K562 (cell line): ENCODE measurements around the gene ZMYND19. TPM values are rescaled to one million over a fixed set of nuclear protein-coding genes. Genes with fewer than 3 reads are reported as not detected.

Experiments
- ATF7 ChIP-seq: fragments of 450-650 bp; IDR thresholded peaks from 2 replicates; pipeline ENCODE4 v1.7.1; 2014; ENCODE audit warnings: mild to moderate bottlenecking, moderate library complexity
- BMI1 ChIP-seq: fragments of 150-350 bp; IDR thresholded peaks from 2 replicates; pipeline ENCODE4 v1.6.1; 2014; ENCODE audit warnings: low read length
- BRF1 ChIP-seq: IDR thresholded peaks from 3 replicates; pipeline ENCODE4 v1.6.1; 2011; ENCODE audit warnings: borderline replicate concordance, mild to moderate bottlenecking; ENCODE audit not compliant: insufficient read length; ENCODE audit errors: extremely low read depth
- CCNT2 ChIP-seq: IDR thresholded peaks from 2 replicates; pipeline ENCODE4 v1.6.1; 2011; ENCODE audit warnings: borderline replicate concordance, low read depth, mild to moderate bottlenecking, moderate library complexity, mixed read lengths, low read length; ENCODE audit not compliant: insufficient read length; ENCODE audit errors: extremely low read depth
- HNRNPUL1 ChIP-seq: fragments of 200-400 bp; formaldehyde crosslinking; IDR thresholded peaks from 2 replicates; pipeline ENCODE4 v1.6.1; 2017; ENCODE audit warnings: low read length
- KDM2B ChIP-seq: fragments of 250-450 bp; sonication (Bioruptor Pico); IDR thresholded peaks from 2 replicates; pipeline ENCODE4 v1.8.0; 2021; ENCODE audit warnings: mild to moderate bottlenecking, moderate library complexity
- KHSRP ChIP-seq: fragments of 450-650 bp; IDR thresholded peaks from 2 replicates; pipeline ENCODE4 v1.6.1; 2017
- KLF10 ChIP-seq: fragments of 250-450 bp; sonication (Bioruptor Pico); IDR thresholded peaks from 2 replicates; pipeline ENCODE4 v1.6.1; 2021; ENCODE audit warnings: matching md5 sums
- PHB2 ChIP-seq: fragments of 450-650 bp; IDR thresholded peaks from 2 replicates; pipeline ENCODE4 v1.6.1; 2017; ENCODE audit warnings: low read depth
- POLR2AphosphoS5 ChIP-seq: IDR thresholded peaks from 2 replicates; pipeline ENCODE4 v1.6.1; 2011; ENCODE audit warnings: mild to moderate bottlenecking, low read depth, low read length, moderate library complexity; ENCODE audit not compliant: control insufficient read depth, insufficient read depth
- RB1 ChIP-seq: fragments of 450-650 bp; IDR thresholded peaks from 2 replicates; pipeline ENCODE4 v1.6.1; 2017; ENCODE audit warnings: low read depth, mild to moderate bottlenecking
- RBFOX2 ChIP-seq: fragments of 200-400 bp; formaldehyde crosslinking; IDR thresholded peaks from 2 replicates; pipeline ENCODE4 v1.6.1; 2017; ENCODE audit warnings: low read depth, mild to moderate bottlenecking, low read length, moderate library complexity
- RFX7 ChIP-seq: fragments of 250-450 bp; sonication (Bioruptor Pico); IDR thresholded peaks from 2 replicates; pipeline ENCODE4 v1.5.1; 2021; ENCODE audit warnings: mild to moderate bottlenecking
- SMARCA4 ChIP-seq: fragments of 450-650 bp; IDR thresholded peaks from 2 replicates; pipeline ENCODE4 v1.6.1; 2016
- ZNF239 ChIP-seq: fragments of 250-450 bp; sonication (Bioruptor Pico); IDR thresholded peaks from 2 replicates; pipeline ENCODE4 v1.4.0; 2020; ENCODE audit warnings: mild to moderate bottlenecking
- ZNF311 ChIP-seq: fragments of 250-450 bp; sonication (Bioruptor Pico); IDR thresholded peaks from 2 replicates; pipeline ENCODE4 v1.4.0; 2020; ENCODE audit warnings: mild to moderate bottlenecking, moderate library complexity
- polyA plus RNA-seq, 8 experiments: library from polyadenylated mRNA; depleted of rRNA in 4 of 8; stranded (reverse) in 5 of 8; unstranded in 3 of 8; fragments of >200 nt; fragmentation: Nextera tagmentation in 2 of 8; fragmentation: Illumina TruSeq in 1 of 8; extraction: Ambion mirVana in 2 of 8; extraction: Trizol in 1 of 8; gene quantifications; 2 replicates each; pipeline versions ENCODE4 v1.2.1 to v1.2.3, GENCODE V29; 2011 to 2014; ENCODE audit warnings: inconsistent platforms in 1 of 8, missing spikeins in 1 of 8
- total RNA-seq, 7 experiments: library from RNA; depleted of rRNA in 6 of 7; stranded (reverse); fragments of >200 nt in 6 of 7; fragmentation: Illumina TruSeq in 2 of 7; extraction: Trizol in 2 of 7; gene quantifications; 2 replicates each; pipeline versions ENCODE4 v1.2.1 to v1.2.3, GENCODE V29; 2011 to 2021; ENCODE audit warnings: low replicate concordance in 1 of 7
- TF ChIP-seq, protein P1 (sequence below): fragments of 200-800 bp; sonication (Bioruptor generic); IDR thresholded peaks from 2 replicates; pipeline ENCODE4 v1.6.1; 2017; ENCODE audit warnings: missing genetic modification characterization, missing compliant biosample characterization
- TF ChIP-seq, protein P2 (sequence below): sonication (generic); formaldehyde crosslinking; IDR thresholded peaks from 2 replicates; pipeline ENCODE4 v1.8.1; 2023; ENCODE audit warnings: mild to moderate bottlenecking, missing genetic modification reagents, moderate library complexity
- TF ChIP-seq, protein P3 (sequence below), 3 experiments: IDR thresholded peaks in 2 of 3; conservative IDR thresholded peaks in 1 of 3; 2 replicates each; pipeline ENCODE4 v1.5.1; 2011 to 2012; ENCODE audit warnings: low read length in 3 of 3, mild to moderate bottlenecking in 3 of 3, control low read depth in 2 of 3, improper control_type of control experiment in 1 of 3, inconsistent platforms in 1 of 3, low read depth in 1 of 3, mixed read lengths in 1 of 3, moderate library complexity in 1 of 3; ENCODE audit not compliant: insufficient read depth in 2 of 3
- TF ChIP-seq, protein P4 (sequence below): fragments of 450-650 bp; IDR thresholded peaks from 2 replicates; pipeline ENCODE4 v1.6.1; 2018; ENCODE audit not compliant: partially characterized antibody

ZMYND19 gene
- total and polyA plus RNA-seq, 9 of the 15 experiments (the other 6 are each of a cell fraction or from before 2014, with no cell fraction given), result 1.0 to 86.7 (median 44.0) TPM

DNA sequence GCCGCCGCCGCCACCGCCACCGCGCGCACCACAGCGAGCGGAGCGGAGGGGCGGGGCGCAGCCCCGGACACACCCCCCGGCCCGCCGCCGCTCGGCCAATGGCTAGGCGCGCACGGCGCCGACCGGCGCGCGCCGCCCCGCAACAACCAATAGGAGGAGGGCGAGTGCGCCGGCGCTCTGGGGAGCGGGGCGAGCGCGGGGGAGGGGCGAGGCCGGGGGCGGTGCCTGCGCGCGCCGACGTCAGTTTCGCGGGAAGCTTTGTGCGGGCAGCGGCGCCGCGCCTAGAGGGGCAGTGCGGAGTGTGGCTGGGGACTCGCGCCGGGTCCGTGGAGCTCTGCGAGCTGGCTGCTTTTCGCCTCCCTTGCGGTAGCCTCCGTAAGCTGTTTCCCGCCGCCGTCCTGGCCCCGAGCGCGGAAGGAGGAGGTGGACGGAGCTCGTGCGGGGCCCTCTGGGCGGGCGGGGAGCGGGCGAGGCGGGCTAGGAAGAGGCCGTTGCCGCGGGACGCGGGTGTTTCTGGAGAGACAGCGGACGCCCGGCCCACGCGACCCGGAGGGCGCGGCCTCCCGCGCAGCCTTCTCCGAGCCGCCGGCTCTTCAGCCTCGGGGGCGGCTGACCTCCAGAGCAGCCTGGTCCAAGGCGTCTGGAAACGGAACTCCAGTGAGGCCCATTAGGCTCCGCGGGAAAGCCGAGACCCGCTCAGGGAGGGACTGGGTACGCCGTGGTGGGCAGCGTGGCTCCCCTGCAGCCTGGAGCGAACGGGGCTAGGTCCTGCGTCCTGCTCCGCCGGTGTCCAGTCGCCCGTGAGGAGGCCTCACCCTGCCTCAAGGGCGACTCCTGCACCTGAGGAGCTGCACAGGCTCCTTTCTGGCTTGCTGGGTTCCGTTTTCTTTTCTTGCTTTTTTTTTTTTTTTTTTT lies at the start of gene ZMYND19 (continued):
- TF ChIP-seq BRF1, result no peak
- no peak for TF ChIP-seq RFX7
- TF ChIP-seq SMARCA4, result no peak
- no peak for TF ChIP-seq ZNF311 (CRISPR knock-in tag)
- peak; percentile 56 for TF ChIP-seq RB1
- TF ChIP-seq KDM2B (CRISPR knock-in tag), result no peak
- TF ChIP-seq, protein P1, sequence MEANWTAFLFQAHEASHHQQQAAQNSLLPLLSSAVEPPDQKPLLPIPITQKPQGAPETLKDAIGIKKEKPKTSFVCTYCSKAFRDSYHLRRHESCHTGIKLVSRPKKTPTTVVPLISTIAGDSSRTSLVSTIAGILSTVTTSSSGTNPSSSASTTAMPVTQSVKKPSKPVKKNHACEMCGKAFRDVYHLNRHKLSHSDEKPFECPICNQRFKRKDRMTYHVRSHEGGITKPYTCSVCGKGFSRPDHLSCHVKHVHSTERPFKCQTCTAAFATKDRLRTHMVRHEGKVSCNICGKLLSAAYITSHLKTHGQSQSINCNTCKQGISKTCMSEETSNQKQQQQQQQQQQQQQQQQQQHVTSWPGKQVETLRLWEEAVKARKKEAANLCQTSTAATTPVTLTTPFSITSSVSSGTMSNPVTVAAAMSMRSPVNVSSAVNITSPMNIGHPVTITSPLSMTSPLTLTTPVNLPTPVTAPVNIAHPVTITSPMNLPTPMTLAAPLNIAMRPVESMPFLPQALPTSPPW (CRISPR knock-in tag), result peak; percentile 79
- TF ChIP-seq KHSRP, result no peak
- TF ChIP-seq KLF10 (CRISPR knock-in tag), result no peak
- TF ChIP-seq, protein P2, sequence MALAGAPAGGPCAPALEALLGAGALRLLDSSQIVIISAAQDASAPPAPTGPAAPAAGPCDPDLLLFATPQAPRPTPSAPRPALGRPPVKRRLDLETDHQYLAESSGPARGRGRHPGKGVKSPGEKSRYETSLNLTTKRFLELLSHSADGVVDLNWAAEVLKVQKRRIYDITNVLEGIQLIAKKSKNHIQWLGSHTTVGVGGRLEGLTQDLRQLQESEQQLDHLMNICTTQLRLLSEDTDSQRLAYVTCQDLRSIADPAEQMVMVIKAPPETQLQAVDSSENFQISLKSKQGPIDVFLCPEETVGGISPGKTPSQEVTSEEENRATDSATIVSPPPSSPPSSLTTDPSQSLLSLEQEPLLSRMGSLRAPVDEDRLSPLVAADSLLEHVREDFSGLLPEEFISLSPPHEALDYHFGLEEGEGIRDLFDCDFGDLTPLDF (CRISPR knock-in tag), result 0 out of 2 replicates have a peak, but pooled peaks have one; percentile 40
- TF ChIP-seq PHB2, result no peak
- TF ChIP-seq CCNT2, result peak; percentile 57
- no peak for TF ChIP-seq BMI1
- TF ChIP-seq, protein P3, sequence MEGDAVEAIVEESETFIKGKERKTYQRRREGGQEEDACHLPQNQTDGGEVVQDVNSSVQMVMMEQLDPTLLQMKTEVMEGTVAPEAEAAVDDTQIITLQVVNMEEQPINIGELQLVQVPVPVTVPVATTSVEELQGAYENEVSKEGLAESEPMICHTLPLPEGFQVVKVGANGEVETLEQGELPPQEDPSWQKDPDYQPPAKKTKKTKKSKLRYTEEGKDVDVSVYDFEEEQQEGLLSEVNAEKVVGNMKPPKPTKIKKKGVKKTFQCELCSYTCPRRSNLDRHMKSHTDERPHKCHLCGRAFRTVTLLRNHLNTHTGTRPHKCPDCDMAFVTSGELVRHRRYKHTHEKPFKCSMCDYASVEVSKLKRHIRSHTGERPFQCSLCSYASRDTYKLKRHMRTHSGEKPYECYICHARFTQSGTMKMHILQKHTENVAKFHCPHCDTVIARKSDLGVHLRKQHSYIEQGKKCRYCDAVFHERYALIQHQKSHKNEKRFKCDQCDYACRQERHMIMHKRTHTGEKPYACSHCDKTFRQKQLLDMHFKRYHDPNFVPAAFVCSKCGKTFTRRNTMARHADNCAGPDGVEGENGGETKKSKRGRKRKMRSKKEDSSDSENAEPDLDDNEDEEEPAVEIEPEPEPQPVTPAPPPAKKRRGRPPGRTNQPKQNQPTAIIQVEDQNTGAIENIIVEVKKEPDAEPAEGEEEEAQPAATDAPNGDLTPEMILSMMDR (IDR thresholded peaks at IDR 0.05 in 2 of 3, conservative IDR thresholded peaks at IDR 0.05 in 1 of 3; ENCODE audit: insufficient read depth in 2 of 3, low read depth in 1 of 3, low read length in 3 of 3), result peak in 2 of 3 experiments; percentile 15 to 31; a peak in 4 of 6 replicates
- no peak for TF ChIP-seq ZNF239 (CRISPR knock-in tag)
- TF ChIP-seq ATF7, result peak; percentile 49; the same call in 1 of the 2 replicates
- TF ChIP-seq POLR2AphosphoS5, result 0 out of 2 replicates have a peak, but pooled peaks have one; percentile 34
- no peak for TF ChIP-seq HNRNPUL1
- TF ChIP-seq, protein P4, sequence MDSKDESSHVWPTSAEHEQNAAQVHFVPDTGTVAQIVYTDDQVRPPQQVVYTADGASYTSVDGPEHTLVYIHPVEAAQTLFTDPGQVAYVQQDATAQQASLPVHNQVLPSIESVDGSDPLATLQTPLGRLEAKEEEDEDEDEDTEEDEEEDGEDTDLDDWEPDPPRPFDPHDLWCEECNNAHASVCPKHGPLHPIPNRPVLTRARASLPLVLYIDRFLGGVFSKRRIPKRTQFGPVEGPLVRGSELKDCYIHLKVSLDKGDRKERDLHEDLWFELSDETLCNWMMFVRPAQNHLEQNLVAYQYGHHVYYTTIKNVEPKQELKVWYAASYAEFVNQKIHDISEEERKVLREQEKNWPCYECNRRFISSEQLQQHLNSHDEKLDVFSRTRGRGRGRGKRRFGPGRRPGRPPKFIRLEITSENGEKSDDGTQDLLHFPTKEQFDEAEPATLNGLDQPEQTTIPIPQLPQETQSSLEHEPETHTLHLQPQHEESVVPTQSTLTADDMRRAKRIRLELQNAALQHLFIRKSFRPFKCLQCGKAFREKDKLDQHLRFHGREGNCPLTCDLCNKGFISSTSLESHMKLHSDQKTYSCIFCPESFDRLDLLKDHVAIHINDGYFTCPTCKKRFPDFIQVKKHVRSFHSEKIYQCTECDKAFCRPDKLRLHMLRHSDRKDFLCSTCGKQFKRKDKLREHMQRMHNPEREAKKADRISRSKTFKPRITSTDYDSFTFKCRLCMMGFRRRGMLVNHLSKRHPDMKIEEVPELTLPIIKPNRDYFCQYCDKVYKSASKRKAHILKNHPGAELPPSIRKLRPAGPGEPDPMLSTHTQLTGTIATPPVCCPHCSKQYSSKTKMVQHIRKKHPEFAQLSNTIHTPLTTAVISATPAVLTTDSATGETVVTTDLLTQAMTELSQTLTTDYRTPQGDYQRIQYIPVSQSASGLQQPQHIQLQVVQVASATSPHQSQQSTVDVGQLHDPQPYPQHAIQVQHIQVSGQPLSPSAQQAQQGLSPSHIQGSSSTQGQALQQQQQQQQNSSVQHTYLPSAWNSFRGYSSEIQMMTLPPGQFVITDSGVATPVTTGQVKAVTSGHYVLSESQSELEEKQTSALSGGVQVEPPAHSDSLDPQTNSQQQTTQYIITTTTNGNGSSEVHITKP, result no peak
- TF ChIP-seq RBFOX2, result peak; percentile 76
